GM12864 (cell line): ENCODE data around the gene FAM149B1.

ENCODE experiments used
- DNase-seq: peaks from one replicate; pipeline ENCODE4 v3.0.0-alpha.2; 2011; ENCODE audit warnings: low read depth
- H3K4me3 ChIP-seq: 2 replicates; pipeline ENCODE4 v1.5.1; 2011; ENCODE audit warnings: mild to moderate bottlenecking, low read depth, low read length, control low read depth
- CTCF ChIP-seq: IDR thresholded peaks from 2 replicates; pipeline ENCODE4 v1.5.1; 2011; ENCODE audit warnings: low read depth, mild to moderate bottlenecking, moderate library complexity, low read length, control low read depth, inconsistent platforms; ENCODE audit errors: missing control alignments

The FAM149B1 gene

GRCh38 chr10:73190188-73190587, 22.3 kb downstream of the FAM149B1 start:
- no peak for TF ChIP-seq CTCF
- no peak for DNase-seq
- no peak overlapping the region for H3K4me3 ChIP-seq

- no peak for TF ChIP-seq CTCF
- no peak for DNase-seq
- no peak overlapping the region for H3K4me3 ChIP-seq
Observed at GRCh38 chr10:73205081-73205480, 37.2 kb downstream of the FAM149B1 start.

- TF ChIP-seq CTCF = no peak
- H3K4me3 ChIP-seq = no peak overlapping the region
- no peak for DNase-seq
Observed at GRCh38 chr10:73205890-73206289, 38.0 kb downstream of the FAM149B1 start.

DNA sequence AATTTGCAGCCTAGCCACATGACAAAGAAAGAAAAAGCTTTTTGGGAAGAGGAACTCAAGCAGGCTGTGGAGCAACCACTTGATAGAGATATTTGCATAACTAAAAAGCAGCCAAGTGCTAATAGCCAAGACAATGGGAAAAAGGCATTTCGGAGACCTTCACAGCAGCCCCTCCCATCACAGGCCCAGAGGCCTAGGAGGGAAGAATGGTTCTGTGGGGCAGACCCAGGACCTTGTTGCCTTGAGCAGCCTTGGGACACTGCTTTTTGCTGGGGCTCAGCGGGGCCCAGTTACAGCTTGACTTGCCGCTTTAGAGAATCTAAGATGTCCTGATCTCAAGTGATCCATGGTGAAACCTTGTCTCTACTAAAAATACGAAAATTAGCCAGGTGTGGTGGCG, 38.5 kb downstream of the FAM149B1 start:
- H3K4me3 ChIP-seq = no peak overlapping the region
- no peak for TF ChIP-seq CTCF
- no peak for DNase-seq

- DNase-seq = no peak
- no peak for TF ChIP-seq CTCF
- H3K4me3 ChIP-seq = no peak overlapping the region
Observed at GRCh38 chr10:73207883-73208282, 40.0 kb downstream of the FAM149B1 start.

DNA sequence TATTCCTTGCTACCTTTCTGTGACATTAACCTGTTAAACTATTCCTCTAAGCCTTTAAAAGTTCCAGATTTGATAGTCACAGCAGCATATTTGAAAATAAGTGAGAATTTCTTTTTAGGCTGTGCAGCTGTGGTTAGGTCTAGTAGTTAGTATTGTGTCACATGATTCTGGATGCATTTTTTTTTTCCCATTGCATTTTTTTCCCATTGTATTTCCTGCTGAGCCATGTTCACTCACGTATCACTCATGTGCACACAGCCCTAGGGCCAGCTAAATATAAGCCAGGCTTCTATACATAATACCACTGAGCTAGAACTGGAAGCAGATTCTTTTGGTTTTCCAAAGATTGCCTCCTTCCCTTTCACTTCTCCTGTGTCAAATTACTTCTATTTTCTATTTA, 41.8 kb downstream of the FAM149B1 start:
- no peak for DNase-seq
- no peak overlapping the region for H3K4me3 ChIP-seq
- TF ChIP-seq CTCF = no peak

DNA sequence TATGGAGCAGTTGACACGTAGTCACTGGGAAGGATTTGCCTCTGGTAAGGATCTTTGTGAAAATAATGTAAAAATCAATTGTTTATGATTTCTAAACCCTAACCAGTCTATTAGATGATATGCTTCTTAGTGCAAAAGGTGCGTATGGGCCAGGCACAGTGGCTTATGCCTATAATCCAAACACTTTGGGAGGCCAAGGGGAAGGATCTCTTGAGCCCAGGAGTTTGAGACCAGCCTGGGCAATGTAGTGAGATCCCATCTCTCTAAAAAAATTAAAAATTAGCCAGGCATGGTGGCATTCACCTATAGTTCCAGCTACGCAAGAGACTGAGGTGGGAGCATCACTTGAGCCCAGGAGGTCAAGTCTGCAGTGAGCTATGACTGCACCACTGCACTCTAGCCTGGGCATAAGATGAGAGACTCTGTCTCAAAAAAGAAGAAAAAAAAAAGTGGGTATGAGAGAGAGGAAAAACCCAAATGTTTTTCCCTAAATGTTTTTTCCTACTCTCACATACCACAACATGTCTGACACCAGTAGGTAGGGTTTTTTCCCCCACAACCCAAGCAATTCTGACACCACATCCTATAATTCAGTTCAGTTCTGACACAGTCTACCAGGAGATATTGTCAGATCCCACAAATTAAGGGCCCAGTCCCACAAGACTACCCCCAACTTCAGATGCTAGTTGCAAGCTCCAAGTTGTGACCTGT, 42.6 kb downstream of the FAM149B1 start:
- DNase-seq = no peak
- H3K4me3 ChIP-seq = no peak overlapping the region
- no peak for TF ChIP-seq CTCF
